ENCODE data around the gene PKIG.

DNA sequence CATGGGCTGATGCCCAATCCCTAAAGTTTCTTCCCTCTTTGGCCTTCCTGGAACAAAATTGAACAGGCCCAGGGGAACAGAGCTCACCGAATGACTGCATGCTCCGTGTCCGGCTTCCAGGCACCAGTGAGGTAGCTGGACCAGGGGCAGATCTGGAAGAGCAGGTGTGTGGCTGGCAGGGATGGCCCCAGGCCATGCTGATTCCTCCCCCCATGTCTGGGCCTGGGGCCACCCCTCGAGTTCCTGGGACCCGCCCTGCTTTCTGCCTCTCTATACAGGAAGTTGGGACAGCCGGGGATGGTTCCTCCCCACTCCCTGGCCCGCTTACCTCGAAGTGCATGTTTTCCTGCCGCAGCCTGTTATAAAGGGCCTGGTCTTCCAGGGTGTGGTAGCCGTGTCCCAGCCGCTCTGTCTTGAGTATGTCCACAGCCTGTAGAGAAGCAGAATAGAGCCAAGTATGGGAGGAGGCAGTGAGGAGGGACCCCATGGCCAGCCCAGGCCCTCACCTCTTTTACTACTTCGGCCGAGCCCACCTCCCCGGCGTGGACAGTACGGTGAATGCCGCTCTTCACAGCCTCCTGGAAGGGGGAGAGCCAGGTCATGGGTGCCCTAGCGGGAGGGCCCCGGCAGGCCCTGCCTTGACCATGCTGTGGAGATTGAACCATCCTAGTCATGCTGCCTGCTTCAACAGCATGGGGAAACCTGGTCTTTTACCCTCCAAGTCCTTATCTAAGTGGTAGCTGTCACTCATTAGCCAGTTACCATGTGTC is 40.3 kb downstream of the PKIG start:
- TF ChIP-seq, protein P1, sequence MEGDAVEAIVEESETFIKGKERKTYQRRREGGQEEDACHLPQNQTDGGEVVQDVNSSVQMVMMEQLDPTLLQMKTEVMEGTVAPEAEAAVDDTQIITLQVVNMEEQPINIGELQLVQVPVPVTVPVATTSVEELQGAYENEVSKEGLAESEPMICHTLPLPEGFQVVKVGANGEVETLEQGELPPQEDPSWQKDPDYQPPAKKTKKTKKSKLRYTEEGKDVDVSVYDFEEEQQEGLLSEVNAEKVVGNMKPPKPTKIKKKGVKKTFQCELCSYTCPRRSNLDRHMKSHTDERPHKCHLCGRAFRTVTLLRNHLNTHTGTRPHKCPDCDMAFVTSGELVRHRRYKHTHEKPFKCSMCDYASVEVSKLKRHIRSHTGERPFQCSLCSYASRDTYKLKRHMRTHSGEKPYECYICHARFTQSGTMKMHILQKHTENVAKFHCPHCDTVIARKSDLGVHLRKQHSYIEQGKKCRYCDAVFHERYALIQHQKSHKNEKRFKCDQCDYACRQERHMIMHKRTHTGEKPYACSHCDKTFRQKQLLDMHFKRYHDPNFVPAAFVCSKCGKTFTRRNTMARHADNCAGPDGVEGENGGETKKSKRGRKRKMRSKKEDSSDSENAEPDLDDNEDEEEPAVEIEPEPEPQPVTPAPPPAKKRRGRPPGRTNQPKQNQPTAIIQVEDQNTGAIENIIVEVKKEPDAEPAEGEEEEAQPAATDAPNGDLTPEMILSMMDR (IDR thresholded peaks at IDR 0.05) = no peak
- no peak for TF ChIP-seq POLR2A (IDR thresholded peaks at IDR 0.05)
